HG03280 (cell line): Measurements from ENCODE around the gene NECTIN4.
A peak's percentile ranks its signal among the peaks of the same experiment; 100 is the strongest.
"Not testable (repeated sequence)": the region's sequence is repeated elsewhere in the genome, so short reads cannot be mapped to it uniquely, and the experiment has no call there.

Experiments used
- ATAC-seq: cut with Tn5 transposase; IDR thresholded peaks from one replicate; pipeline ENCODE4 v1.9.1; 2021; ENCODE audit warnings: mild to moderate bottlenecking, moderate library complexity; ENCODE audit not compliant: unreplicated experiment

Gene NECTIN4

DNA sequence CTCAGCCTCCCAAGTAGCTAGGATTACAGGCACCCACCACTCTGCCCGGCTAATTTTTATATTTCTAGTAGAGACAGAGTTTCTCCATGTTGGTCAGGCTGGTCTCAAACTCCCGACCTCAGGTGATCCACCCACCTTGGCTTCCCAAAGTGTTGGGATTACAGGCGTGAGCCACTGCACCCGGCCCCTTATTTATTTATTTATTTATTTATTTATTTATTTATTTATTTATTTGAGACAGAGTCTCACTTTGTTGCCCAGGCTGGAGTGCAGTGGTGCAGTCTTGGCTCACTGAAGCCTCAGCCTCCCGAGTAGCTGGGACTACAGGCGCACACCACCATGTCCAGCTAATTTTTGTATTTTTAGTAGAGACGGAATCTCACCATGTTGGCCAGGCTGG lies 23.7 kb downstream of the NECTIN4 start:
- ATAC-seq = not testable (repeated sequence)

DNA sequence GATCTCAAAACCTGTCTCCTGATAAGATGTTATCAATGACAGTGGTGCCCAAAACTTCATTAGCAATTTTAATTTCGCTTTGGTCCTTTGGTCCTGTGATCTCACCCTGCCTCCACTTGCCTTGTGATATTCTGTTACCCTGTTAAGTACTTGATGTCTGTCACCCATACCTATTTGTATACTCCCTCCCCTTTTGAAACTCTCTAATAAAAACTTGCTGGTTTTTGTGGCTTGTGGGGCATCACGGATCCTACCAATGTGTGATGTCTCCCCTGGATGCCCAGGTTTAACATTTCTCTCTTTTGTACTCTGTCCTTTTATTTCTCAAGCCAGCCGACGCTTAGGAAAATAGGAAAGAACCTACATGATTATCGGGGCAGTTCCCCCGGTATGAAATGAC lies 25.4 kb downstream of the NECTIN4 start:
- not testable (repeated sequence) for ATAC-seq

DNA sequence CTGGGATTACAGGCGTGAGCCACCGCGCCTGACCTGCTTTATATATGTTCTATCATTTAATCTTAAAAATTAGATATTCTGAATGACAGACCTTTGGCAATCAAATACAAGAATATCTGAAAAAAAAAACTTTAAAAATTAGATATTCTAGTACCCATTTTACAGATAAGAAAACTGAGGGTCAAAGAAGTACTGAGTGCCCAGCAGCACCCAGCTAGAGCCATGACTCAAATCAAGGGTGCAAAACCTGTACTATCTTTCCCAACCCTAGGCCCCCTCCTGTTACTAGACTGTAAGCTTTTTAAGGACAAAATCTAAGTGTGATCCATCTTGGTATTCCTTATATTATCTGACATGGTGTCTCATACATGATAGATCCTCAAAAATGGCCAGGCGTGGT lies 27.9 kb downstream of the NECTIN4 start:
- no peak for ATAC-seq

DNA sequence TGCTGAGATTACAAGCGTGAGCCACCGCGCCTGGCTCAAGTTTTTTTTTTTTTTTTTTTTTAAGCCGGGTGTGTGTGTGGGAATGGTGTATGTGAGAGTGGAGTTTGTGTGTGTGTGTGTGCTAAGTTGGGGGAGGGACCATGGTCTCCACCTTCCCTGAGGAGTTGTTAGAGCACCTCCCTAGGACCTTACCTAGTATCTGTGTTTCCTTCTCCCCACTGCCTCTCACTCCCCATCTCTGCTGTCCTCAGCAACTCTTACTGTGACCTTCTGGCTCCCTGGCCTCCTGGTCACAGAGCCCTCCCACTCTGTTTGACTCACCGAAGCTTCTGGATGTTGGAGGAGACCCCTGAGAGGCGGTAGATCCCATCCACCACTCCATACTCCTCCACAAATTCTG lies 30.1 kb downstream of the NECTIN4 start:
- ATAC-seq = no peak

DNA sequence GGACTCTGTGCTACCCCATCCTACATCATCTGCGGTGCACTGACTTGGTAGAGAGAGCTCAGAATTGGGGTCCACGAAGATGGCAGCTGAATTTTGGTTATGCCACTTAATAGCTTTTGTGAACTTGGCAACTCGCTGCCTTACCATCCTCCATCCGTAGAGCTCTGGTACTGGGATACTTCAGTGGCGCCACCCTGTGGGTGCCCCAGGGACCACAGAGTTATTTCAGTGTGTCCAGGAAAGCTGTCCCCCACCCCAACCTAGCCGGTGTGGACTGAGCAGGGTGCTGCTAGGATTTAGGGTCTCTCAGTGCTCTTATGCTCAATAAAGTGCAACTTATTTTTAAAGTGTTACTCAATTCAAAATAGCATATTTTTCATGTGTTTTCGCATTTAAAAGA lies 34.6 kb downstream of the NECTIN4 start:
- ATAC-seq = no peak

DNA sequence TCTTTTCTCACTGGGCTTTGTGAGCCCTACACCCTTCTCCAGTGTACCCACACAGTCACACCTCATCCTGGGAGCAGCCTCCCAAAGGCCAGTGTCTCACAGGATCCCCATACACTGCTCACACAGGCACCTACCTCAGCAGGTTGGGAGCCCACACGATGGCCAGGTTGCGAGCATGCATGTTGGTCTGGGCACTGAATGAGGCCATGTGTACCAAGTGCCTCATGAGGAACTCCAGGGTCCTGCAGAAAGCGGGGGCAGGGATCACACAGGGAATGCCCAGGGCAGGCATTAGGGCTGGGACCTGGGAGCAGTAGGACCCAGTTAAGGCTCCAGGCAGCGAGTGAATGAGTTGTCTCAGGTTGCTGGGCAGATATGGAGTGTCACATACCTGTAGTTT lies 35.1 kb downstream of the NECTIN4 start:
- no peak for ATAC-seq

DNA sequence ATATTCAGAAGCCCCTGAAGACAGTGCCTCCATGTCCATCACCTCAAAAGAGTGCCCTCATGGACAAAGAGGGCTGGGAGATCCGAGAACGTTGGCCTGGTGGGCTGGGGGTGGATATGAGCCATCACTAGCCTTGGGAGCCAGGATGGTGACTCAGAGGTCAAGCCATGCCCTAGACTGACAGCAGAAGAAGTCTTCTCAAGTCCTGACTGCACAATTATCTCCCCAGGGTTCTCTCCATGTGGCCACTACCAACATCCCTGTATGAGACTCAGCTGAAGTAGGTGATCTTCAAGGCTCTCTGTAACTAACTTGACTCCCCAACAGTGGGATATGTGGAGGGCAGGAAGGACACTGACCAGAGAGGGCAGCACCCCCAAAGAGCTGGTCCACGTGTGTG lies 36.5 kb downstream of the NECTIN4 start:
- no peak for ATAC-seq

DNA sequence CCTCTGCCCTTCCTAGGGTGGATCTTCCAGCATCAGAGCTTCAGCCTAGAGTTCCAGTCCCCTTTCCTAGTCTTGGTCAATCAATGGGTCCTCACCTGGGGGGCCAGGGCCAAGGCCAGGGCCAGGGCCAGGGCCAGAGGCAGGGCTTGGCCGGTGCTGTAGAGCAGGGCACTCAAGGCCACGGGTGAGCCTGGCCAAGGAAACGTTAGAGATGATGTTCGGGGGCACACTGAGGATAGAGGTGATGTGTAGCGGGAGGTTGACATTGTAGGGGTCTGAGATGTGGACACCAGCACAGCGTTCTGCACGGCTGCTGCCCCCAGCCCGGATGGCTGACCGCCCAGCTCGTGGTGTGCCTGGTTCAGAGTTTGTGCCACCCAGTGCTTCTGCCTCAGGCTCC lies 38.1 kb downstream of the NECTIN4 start:
- ATAC-seq = no peak

DNA sequence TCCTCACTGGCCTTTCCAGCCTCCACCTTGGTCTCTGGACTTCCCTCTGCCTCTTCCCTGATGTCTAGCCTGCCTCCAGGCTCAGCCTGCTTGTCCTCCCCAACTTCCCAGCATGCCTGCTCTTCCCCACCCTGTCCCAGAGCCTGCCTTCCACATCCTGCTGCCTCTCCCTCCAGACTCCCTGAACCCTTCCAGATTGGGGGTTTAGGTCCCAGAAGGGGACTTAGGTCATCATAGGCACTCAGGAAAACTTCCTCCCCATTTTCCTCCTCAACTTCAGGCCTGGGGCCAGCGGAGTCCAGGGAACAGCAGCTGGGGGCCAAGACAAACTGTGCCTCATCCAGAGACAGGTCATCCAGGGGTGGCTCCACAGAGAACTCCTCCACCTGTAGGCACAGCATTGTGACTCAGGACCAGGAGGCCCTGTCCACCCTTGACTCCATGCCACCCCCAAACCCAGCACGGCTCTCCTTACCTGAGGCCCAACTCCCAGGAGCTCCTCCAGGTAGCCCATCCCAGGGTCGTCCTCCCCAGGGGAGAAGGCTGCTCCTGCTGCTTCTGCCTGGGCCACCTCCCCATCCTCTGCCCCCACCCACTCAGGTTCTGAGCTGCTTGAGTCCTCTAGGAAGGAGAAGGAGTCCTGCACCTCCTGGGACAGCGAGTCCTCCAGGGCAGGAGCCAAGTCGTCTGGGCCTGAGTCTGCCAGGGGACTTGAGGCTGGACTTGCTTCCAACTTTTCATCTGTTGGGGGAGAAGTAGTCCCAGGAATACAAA lies 40.2 kb downstream of the NECTIN4 start:
- no peak for ATAC-seq

DNA sequence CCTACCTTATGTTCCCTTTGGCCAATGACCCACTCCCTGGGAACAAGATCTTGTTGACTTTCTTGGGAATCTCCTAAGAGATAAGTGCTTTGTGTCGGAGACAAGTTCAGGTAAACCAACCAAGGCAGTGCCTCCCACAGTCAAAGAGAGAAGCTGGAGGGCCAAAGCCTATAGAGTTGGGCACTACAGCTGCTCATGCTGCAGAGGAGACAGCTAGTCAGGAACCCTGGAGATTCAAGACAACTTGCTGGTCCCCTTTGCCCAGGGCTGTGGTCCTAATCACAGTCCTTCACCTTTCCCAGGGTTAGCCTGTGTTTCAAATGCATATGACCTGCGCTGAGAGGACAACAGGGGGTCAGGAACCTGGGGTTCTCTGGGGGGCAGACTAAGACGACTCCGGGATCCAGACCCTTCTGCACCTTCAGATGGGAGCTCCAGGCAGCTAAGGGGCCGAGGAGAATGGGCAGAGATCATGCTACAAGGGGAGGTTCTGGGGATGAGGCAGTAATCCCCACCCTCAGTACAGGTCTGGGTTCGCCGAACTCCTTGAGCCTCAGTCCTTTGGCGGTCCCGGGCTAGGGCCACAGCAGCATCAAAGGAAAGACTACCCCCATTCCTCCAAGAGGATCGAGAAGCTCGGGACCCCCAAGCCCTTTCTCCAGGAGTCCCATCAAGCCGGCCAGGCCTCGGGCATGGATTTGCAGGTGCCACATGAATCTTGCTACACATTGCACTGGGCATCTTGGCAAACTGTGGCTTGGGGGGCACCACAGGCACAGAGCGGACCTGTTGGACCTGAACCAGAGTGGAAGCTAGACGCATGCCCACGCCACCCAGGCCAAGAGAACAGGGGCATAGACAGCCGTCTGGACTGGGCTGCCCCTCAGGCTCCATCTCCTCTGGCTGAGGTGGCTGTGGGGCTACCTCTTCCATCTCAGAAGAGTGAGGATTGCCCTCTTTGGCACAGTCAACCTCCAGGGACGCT lies 41.6 kb downstream of the NECTIN4 start:
- no peak for ATAC-seq

DNA sequence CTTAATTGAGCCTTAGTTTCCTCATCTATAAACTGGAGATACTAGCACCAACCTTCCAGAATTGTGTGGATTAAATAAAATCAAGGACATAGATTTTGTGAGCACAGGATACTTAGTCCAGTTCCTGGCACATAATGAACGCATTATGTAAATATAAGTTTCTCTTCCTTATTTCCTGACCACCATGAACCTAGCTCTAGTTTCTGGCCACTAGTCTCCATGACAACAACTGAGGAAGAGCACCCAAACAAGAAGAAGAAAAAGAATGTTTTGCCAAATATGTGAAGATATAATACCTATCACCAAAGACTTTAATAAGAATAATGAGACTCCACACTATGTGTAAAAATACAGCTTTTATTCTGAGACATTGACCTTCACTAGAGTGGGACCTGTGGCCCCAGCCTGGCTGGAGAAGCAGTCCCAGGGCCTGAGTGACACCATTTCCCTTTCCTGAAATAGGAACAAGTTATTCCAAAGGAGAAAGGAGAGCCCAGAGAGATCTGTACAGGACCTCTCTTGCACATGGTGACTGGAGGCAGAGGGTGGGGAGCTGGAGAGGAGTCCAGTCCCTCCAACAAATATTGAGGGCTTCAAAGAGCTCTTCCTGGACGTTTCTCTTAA lies 42.6 kb downstream of the NECTIN4 start:
- ATAC-seq = peak; percentile 50

DNA sequence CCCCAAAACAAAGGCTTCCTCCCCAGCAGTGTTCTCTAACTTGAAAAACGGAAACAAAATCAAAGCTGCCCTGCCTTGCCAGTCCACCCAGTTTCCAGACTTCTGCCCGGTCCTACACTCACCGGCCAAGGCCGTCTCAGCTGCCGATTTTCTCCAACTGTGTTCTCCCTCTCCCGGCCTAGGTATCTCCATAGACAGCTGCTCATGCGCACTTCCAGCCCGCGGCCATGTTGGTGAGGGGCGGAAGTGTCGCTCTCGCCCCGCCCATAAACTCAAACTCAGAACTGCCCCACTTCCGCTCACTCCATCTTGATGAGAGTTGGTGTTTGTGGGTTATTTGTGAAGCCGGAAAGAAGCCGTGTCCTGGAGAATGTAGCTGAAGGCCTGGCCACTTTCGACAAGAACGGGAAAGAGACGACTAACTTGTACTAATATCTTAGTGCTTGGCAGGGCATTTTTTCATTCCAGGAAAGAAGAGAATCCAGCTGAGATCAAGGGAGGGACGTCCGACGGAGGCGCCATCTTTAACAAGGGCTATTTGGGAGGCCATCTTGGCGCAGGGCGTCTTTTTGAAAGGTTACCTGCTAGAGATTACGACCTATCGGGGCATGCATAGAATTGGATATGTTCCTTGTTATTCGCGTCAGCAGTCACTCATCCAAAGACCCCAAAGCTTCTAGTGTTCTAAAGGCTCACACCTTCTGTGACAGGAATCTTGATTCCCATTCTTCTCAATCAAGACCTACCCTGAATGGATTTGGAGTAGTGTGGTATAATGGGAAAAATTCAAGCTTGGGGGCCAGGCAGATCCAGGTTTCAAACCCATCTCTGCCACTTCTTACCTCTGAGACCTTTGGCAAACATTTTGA lies 43.4 kb downstream of the NECTIN4 start, which contains the start of gene USF1:
USF1 (minus strand) TSS at position 242 of the 869 bp plus-strand sequence. CDS start 2,702 bp downstream, outside the sequence.
- peak; percentile 57 for ATAC-seq

DNA sequence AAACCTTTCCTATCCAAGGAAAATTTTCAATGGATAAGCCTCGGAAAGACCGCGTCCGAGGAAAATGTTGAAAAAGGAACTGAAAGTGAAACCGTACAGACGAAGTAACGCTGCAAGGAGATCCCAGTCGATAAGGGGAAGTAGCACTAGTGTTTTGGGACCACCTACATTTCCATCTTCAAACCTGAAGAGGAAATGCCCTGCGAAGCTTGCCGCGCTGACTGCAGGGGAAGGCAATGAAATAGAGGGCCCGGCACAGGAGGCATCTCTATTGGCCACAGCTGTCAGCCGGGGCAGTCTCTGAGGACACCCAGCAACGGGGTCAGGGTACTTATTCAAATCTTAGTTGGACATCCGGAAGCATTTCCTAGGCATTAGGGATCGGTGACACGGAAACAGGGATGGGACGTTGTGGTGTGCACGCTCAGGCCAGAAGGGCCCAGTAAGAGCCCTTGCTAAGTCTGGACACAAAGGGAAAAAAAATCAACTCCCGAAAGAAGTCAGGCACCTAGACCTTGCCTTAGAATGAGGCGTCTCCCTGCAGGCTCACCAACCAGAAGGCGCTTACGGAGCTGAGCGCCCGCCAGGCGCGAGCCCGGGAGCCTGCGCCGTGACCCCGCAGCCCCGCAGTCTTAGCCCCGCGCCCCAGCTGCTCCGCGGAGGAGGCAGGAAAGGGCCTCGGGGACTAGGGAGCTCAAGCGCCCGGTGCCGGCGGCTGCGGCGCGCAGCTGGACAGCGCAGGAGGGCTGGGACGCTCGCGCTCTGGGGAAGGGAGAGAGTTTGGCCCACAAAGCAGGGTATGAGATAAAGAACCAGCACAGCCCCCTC lies 44.2 kb downstream of the NECTIN4 start:
- ATAC-seq = peak; percentile 34

DNA sequence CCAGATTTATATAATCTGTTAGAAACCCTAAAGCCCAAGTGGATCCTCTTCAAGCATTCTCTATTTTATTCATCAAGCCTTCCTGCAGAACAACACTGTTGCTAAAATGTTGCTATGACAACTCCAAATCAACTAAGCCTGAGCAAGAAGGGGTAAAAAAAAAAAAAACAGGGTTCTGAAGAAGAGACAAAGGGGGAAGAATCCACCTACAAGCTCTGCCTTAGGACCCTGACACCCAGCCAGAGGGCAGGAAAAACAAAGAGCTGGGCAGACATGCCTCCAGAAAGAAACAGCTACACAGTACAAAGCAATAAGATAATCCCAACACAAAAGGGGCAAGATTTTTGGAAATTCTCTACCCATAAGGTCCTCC lies 44.8 kb downstream of the NECTIN4 start:
- no peak for ATAC-seq

DNA sequence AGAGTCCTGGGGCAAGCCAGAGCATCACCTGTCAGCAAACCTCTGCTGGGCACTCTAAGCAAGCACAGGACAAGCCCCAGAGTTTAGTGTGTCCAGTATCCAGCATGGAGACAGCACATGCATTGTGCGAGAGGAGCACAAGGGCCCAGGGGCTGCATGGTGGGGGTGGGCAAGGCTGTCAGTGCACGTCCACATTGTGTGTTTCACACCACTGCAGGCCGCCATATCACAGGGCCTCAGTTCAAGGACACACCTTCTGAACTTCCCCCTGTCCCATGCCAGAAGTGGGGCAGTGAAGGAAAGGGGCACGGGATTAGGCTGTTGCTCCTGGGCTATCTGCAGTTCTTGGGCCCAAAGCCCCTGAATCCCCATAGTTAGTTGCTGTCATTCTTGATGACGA lies 49.8 kb downstream of the NECTIN4 start:
- ATAC-seq = no peak

DNA sequence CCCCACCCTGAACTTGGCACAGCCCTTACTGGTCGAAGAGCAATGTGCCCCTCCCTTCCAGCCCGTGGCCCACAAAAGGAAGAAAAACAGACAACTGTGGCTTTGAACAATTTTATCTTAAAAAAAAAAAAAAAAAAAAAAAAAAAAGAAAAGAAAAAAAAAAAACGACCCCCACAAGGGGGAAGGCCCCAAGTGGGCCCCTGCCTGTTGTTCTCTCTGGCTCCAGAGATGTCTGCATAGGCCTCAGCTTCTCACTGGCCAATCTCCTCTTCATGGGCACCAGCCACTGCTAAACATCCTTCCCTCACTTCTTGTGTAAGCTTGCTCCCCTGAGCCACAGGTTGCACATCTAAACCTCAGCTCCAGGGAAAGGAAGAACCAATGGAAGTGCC lies 50.2 kb downstream of the NECTIN4 start:
- ATAC-seq = no peak

DNA sequence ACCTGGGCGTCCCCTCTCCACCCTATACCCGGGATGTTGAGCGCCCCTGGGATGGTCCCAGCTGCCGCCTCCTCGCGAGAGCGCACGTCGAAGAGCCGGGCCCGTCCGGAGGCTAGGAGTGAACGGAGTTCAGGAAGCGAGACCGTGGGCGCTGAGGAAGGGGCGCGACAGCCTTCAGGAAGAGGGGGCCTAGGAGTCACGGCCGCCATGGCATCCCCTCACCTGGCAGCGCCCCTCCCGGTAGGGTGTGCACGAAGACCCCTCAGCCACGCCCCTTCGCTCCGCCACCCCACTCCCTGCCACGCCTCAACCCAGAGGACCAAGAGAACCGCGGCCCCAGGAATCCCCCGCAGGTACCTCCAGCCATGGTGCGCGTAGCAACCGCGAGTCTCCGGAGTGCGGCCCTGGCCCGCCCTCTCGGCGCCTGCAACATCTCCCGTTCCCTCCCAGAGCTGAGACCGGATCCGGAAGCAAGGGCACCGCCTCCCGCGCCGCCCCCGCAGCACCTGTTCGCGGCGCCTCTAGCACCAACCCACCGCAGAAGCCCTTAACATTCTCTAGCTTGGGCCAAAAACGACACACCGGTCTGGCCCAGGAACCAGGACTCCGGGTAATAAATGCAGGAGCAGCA lies 50.7 kb downstream of the NECTIN4 start, which contains the start of gene TSTD1:
TSTD1 (minus strand) TSS at position 442 of the 631 bp plus-strand sequence; CDS start at position 367, 75 bp downstream.
- ATAC-seq = peak; percentile 90

DNA sequence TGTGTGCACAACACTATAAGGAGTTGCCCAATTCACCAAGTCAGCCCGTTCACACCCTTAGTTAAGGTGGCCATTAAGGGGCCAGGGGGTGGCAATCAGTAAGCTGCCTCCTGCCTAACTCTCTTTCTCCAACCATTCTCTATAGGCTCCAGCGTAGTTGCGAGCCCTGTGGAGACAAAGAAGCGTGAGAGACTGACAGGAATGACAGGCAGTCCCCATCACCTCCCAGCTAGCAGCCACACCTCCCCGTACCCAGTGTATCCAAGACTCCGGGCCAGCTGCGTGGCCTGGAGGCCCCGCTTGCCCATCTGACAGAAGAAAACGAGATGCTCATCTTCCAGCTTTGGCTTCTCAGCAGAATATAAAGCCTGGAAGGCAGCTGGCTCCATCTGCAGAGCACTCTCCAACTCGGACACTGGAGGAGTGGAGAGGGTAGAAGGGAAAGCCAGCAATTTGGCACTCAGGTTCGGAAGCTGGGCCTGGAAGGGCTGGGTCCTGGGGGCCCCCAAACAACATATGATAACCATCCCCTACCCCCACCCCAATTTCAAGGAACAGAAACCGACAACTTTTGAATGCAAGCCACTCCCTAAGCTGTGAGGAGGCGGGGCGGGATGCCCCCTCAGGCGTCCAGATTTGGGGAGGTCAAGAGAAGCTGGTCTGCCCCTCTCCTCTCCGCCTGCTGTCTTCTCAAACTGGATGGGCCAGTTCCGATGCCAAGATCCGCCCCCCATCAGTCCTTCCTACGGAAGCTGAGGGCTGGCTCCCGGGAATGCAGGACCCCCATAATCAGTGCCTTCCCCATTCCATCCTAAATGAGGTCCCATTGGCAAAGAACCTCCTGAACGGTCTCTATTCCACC lies 51.5 kb downstream of the NECTIN4 start:
- no peak for ATAC-seq
